H9 (cell line): ENCODE measurements around the gene CDKL5. TPM values are rescaled to one million over a fixed set of nuclear protein-coding genes. Genes with fewer than 3 reads are reported as not detected.

ENCODE experiments used
- DNase-seq: peaks from one replicate; pipeline ENCODE4 v3.0.0-alpha.2; 2017
- H2AFZ ChIP-seq: one replicate; pipeline ENCODE4 v1.6.1; 2013; ENCODE audit warnings: mild to moderate bottlenecking, low read length, control low read depth, moderate library complexity
- H2AK5ac ChIP-seq: 2 replicates; pipeline ENCODE4 v1.6.1; 2013; ENCODE audit warnings: low read length, control low read depth, mixed read lengths; ENCODE audit not compliant: insufficient read length
- H2BK120ac ChIP-seq: one replicate; pipeline ENCODE4 v1.6.1; 2013; ENCODE audit warnings: low read depth, mild to moderate bottlenecking, low read length, control low read depth, inconsistent platforms; ENCODE audit not compliant: poor library complexity, severe bottlenecking
- H2BK12ac ChIP-seq: 2 replicates; pipeline ENCODE4 v1.6.1; 2013; ENCODE audit warnings: low read length, control low read depth, mixed read lengths, low read depth; ENCODE audit not compliant: insufficient read length
- H2BK15ac ChIP-seq: 2 replicates; pipeline ENCODE4 v1.6.1; 2013; ENCODE audit warnings: low read depth, low read length, control low read depth
- H2BK20ac ChIP-seq: one replicate; pipeline ENCODE4 v1.6.1; 2013; ENCODE audit warnings: low read depth, mild to moderate bottlenecking, low read length, control low read depth, inconsistent platforms; ENCODE audit not compliant: poor library complexity, severe bottlenecking
- H2BK5ac ChIP-seq: 2 replicates; pipeline ENCODE4 v1.6.1; 2013; ENCODE audit warnings: low read length, control low read depth, mixed read lengths; ENCODE audit not compliant: insufficient read length
- H3K14ac ChIP-seq: 2 replicates; pipeline ENCODE4 v1.6.1; 2013; ENCODE audit warnings: low read length, control low read depth; ENCODE audit not compliant: insufficient read depth
- H3K18ac ChIP-seq: 2 replicates; pipeline ENCODE4 v1.6.1; 2013; ENCODE audit warnings: low read depth, mild to moderate bottlenecking, mixed read lengths, low read length, control low read depth; ENCODE audit not compliant: insufficient read length
- H3K23ac ChIP-seq: 2 replicates; pipeline ENCODE4 v1.6.1; 2013; ENCODE audit warnings: low read length, control low read depth, mixed read lengths, low read depth; ENCODE audit not compliant: insufficient read length
- H3K23me2 ChIP-seq: 2 replicates; pipeline ENCODE4 v1.6.1; 2013; ENCODE audit warnings: low read depth, mild to moderate bottlenecking, mixed read lengths, low read length, control low read depth; ENCODE audit not compliant: insufficient read length, poor library complexity, severe bottlenecking
- H3K27ac ChIP-seq: 2 replicates; pipeline ENCODE4 v1.5.1; 2013; ENCODE audit warnings: low read length, control low read depth, mixed read lengths, low read depth; ENCODE audit not compliant: insufficient read length
- H3K27me3 ChIP-seq: 2 replicates; pipeline ENCODE4 v1.6.1; 2013; ENCODE audit warnings: low read length, control low read depth, inconsistent platforms; ENCODE audit not compliant: insufficient read depth
- H3K4ac ChIP-seq: 2 replicates; pipeline ENCODE4 v1.6.1; 2013; ENCODE audit warnings: low read depth, mild to moderate bottlenecking, control low read depth, inconsistent platforms, low read length, moderate library complexity
- H3K4me1 ChIP-seq: 2 replicates; pipeline ENCODE4 v1.6.1; 2013; ENCODE audit warnings: low read length, control low read depth, inconsistent platforms; ENCODE audit not compliant: insufficient read depth
- H3K4me2 ChIP-seq: 2 replicates; pipeline ENCODE4 v1.6.1; 2013; ENCODE audit warnings: low read length, control low read depth, mixed read lengths; ENCODE audit not compliant: insufficient read length, insufficient read depth
- H3K56ac ChIP-seq: 2 replicates; pipeline ENCODE4 v1.6.1; 2013; ENCODE audit warnings: low read depth, mild to moderate bottlenecking, mixed read lengths, low read length, control low read depth; ENCODE audit not compliant: insufficient read length
- H3K79me1 ChIP-seq: 2 replicates; pipeline ENCODE4 v1.6.1; 2013; ENCODE audit warnings: low read depth, mild to moderate bottlenecking, moderate library complexity, low read length, control low read depth, inconsistent platforms; ENCODE audit not compliant: insufficient read depth, poor library complexity, severe bottlenecking
- H3K79me2 ChIP-seq: 2 replicates; pipeline ENCODE4 v1.6.1; 2013; ENCODE audit warnings: low read length, control low read depth, inconsistent platforms; ENCODE audit not compliant: insufficient read depth
- H3K9ac ChIP-seq: 2 replicates; pipeline ENCODE4 v1.6.1; 2013; ENCODE audit warnings: low read length, control low read depth, mixed read lengths; ENCODE audit not compliant: insufficient read length; ENCODE audit errors: extremely low read depth
- H3K9me3 ChIP-seq: one replicate; pipeline ENCODE4 v1.6.1; 2013; ENCODE audit warnings: low read depth, low read length, inconsistent platforms; ENCODE audit not compliant: control insufficient read depth
- H3T11ph ChIP-seq: one replicate; pipeline ENCODE4 v1.6.1; 2013; ENCODE audit warnings: mild to moderate bottlenecking, low read length, control low read depth, inconsistent platforms
- H4K20me1 ChIP-seq: one replicate; pipeline ENCODE4 v1.6.1; 2013; ENCODE audit not compliant: control insufficient read depth, insufficient read length, insufficient read depth
- H4K5ac ChIP-seq: 2 replicates; pipeline ENCODE4 v1.6.1; 2013; ENCODE audit warnings: low read depth, mild to moderate bottlenecking, mixed read lengths, low read length, control low read depth; ENCODE audit not compliant: insufficient read length
- H4K8ac ChIP-seq: replicated peaks from 2 replicates; pipeline ENCODE4 v1.6.1; 2013; ENCODE audit warnings: low read length, control low read depth, mixed read lengths, low read depth; ENCODE audit not compliant: insufficient read length
- H4K91ac ChIP-seq: 2 replicates; pipeline ENCODE4 v1.6.1; 2013; ENCODE audit warnings: low read depth, mild to moderate bottlenecking, moderate library complexity, mixed read lengths, low read length, control low read depth; ENCODE audit not compliant: insufficient read length
- H3K27ac Mint-ChIP-seq, 3 experiments: 2 replicates in 2 of 3; 3 replicates in 1 of 3; pipeline ENCODE4 v1.8.0; 2020 to 2021; ENCODE audit warnings: mixed read lengths in 3 of 3, mild to moderate bottlenecking in 1 of 3, moderate library complexity in 1 of 3
- H3K27me3 Mint-ChIP-seq: 2 replicates; pipeline ENCODE4 v1.8.0; 2021; ENCODE audit warnings: low read depth, mild to moderate bottlenecking, moderate library complexity, mixed read lengths
- H3K36me3 Mint-ChIP-seq, 3 experiments: 2 replicates in 2 of 3; 3 replicates in 1 of 3; pipeline ENCODE4 v1.8.0; 2020 to 2021; ENCODE audit warnings: low read depth in 3 of 3, mixed read lengths in 3 of 3; ENCODE audit not compliant: insufficient read depth in 1 of 3
- H3K4me1 Mint-ChIP-seq, 2 experiments: 2 replicates each; pipeline ENCODE4 v1.8.0; 2020; ENCODE audit warnings: mixed read lengths in 2 of 2
- H3K4me3 Mint-ChIP-seq, 2 experiments: 2 replicates in 1 of 2; 3 replicates in 1 of 2; pipeline ENCODE4 v1.8.0; 2020 to 2021; ENCODE audit warnings: mild to moderate bottlenecking in 2 of 2, mixed read lengths in 2 of 2, moderate library complexity in 1 of 2
- H3K9me3 Mint-ChIP-seq, 2 experiments: 2 replicates in 1 of 2; 3 replicates in 1 of 2; pipeline ENCODE4 v1.8.0; 2020; ENCODE audit warnings: mild to moderate bottlenecking in 2 of 2, mixed read lengths in 2 of 2, moderate library complexity in 1 of 2
- WGBS: extraction: QIAGEN DNeasy Blood & Tissue Kit; methylation state at CpG from one replicate; pipeline ENCODE4 v1.1.7; 2013; ENCODE audit warnings: missing lambda C conversion rate, low lambda C conversion rate, mixed read lengths; ENCODE audit not compliant: insufficient read length; ENCODE audit errors: extremely low coverage; 5-methylcytosine and 5-hydroxymethylcytosine counted together
- total RNA-seq: library from RNA; stranded (reverse); gene quantifications from 2 replicates; pipeline ENCODE4 v1.2.1, GENCODE V29; 2021
- TF ChIP-seq, protein P1 (sequence below): fragments of 200-600 bp; sonication (generic); conservative IDR thresholded peaks from 3 replicates; pipeline ENCODE4 v1.8.0; 2021; ENCODE audit warnings: antibody characterized with exemption, mild to moderate bottlenecking

CDKL5 gene
- total RNA-seq, 1 experiment from 2014 or later: 19.5 TPM

DNA sequence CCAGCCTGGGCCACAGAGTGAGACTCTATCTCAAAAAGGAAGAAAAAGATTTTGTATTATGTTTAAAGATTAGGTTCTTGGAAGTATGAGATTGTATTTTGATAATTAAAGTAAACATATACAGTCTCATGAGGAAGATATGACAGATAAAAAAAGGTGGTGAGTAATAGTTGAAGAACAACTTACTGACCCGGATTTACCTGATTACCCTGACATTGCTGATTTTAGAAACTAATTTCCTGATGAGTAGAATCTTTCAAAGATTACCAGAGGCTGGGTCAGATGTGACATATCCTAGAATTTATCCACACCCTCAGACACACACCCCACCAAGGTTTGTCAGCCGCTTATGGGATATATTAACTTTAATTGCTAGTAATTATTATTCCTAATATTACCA lies 9.5 kb downstream of the CDKL5 start:
- H3K27me3 ChIP-seq: no peaks in the 10 kb centered on the region
- H3K9me3 ChIP-seq: peaks cover 10% of the 10 kb centered on the region
- H2BK12ac ChIP-seq: no peak overlapping the region
- no peak overlapping the region for H2AK5ac ChIP-seq
- no peak overlapping the region for H3K27ac Mint-ChIP-seq
- H3K79me2 ChIP-seq: peaks cover 2% of the 10 kb centered on the region; the same call in 1 of the 2 replicates
- no peak overlapping the region for H4K5ac ChIP-seq
- H3K79me1 ChIP-seq: no peaks in the 10 kb centered on the region
- no peak overlapping the region for H3T11ph ChIP-seq
- peaks cover under 1 to 8% (median 1%) of the 10 kb centered on the region in 3 experiments; a peak in 6 of 7 replicates for H3K36me3 Mint-ChIP-seq
- H3K9ac ChIP-seq: no peak overlapping the region
- no peak overlapping the region for H4K8ac ChIP-seq
- TF ChIP-seq, protein P1, sequence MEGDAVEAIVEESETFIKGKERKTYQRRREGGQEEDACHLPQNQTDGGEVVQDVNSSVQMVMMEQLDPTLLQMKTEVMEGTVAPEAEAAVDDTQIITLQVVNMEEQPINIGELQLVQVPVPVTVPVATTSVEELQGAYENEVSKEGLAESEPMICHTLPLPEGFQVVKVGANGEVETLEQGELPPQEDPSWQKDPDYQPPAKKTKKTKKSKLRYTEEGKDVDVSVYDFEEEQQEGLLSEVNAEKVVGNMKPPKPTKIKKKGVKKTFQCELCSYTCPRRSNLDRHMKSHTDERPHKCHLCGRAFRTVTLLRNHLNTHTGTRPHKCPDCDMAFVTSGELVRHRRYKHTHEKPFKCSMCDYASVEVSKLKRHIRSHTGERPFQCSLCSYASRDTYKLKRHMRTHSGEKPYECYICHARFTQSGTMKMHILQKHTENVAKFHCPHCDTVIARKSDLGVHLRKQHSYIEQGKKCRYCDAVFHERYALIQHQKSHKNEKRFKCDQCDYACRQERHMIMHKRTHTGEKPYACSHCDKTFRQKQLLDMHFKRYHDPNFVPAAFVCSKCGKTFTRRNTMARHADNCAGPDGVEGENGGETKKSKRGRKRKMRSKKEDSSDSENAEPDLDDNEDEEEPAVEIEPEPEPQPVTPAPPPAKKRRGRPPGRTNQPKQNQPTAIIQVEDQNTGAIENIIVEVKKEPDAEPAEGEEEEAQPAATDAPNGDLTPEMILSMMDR: no peak
- H2BK20ac ChIP-seq: no peak overlapping the region
- H3K4me3 Mint-ChIP-seq: no peak overlapping the region
- no peaks in the 10 kb centered on the region for H3K23me2 ChIP-seq
- H2BK15ac ChIP-seq: no peak overlapping the region
- H3K4ac ChIP-seq: no peak overlapping the region
- no peak overlapping the region for H3K14ac ChIP-seq
- no peak overlapping the region for H3K27ac ChIP-seq
- H3K23ac ChIP-seq: no peak overlapping the region
- H3K18ac ChIP-seq: no peak overlapping the region
- no peak overlapping the region for H4K91ac ChIP-seq
- H2BK5ac ChIP-seq: no peak overlapping the region
- H2AFZ ChIP-seq: no peak overlapping the region
- no peak overlapping the region for H3K4me2 ChIP-seq
- peaks cover 41 to 63% of the 10 kb centered on the region in 2 experiments for H3K9me3 Mint-ChIP-seq
- H4K20me1 ChIP-seq: no peaks in the 10 kb centered on the region
- WGBS: no CpG with 5 or more reads among the region's 2 CpGs
- DNase-seq: no peak
- no peak overlapping the region for H2BK120ac ChIP-seq
- H3K27me3 Mint-ChIP-seq: peaks cover 1% of the 10 kb centered on the region; the same call in 1 of the 2 replicates
- H3K4me1 Mint-ChIP-seq: peaks cover 3 to 4% of the 10 kb centered on the region in 2 experiments; a peak in 3 of 4 replicates
- H3K56ac ChIP-seq: no peak overlapping the region
- H3K4me1 ChIP-seq: no peaks in the 10 kb centered on the region
